PC-9 (cell line): ENCODE measurements around the gene LIMS1. TPM values are rescaled to one million over a fixed set of nuclear protein-coding genes. Genes with fewer than 3 reads are reported as not detected.

Experiments used
- BruUV-seq: library from RNA; stranded (reverse); fragments of 400-500 nt; replicated peaks from 2 replicates; lab custom pipeline; 2021; lab: Mats Ljungman, UMichigan
- CTCF ChIA-PET: fragments of 300-600 bp; sonication (Branson Sonifier 250); formaldehyde crosslinking; loops from one replicate; lab custom pipeline; 2022; ENCODE audit warnings: antibody characterized with exemption; lab: Charles Lee
- POLR2A ChIA-PET: fragments of 300-600 bp; sonication (Branson Sonifier 250); formaldehyde crosslinking; loops from one replicate; lab custom pipeline; 2022; ENCODE audit warnings: antibody characterized with exemption; ENCODE audit not compliant: unreplicated experiment; lab: Charles Lee
- DNase-seq, 2 experiments: peaks; one replicate each; pipeline versions ENCODE4 v3.0.0 to v3.0.0-alpha.2; 2015 to 2022; ENCODE audit warnings: mixed read lengths in 1 of 2
- H2AFZ ChIP-seq: fragments of 200-600 bp; sonication (generic); 2 replicates; pipeline ENCODE4 v1.8.1; 2017; ENCODE audit warnings: antibody characterized with exemption
- H3F3A ChIP-seq: fragments of 200-600 bp; sonication (generic); 2 replicates; pipeline ENCODE4 v1.8.1; 2017; ENCODE audit warnings: antibody characterized with exemption, mild to moderate bottlenecking, low read depth; ENCODE audit not compliant: insufficient read depth
- H3K27ac ChIP-seq: fragments of 200-600 bp; sonication (generic); 2 replicates; pipeline ENCODE4 v1.6.1; 2016; ENCODE audit warnings: mixed run types
- H3K27me3 ChIP-seq: fragments of 200-600 bp; sonication (generic); 2 replicates; pipeline ENCODE4 v1.6.1; 2016; ENCODE audit warnings: low read depth, mixed run types; ENCODE audit not compliant: insufficient read depth
- H3K36me3 ChIP-seq: fragments of 200-600 bp; sonication (generic); 2 replicates; pipeline ENCODE4 v1.6.1; 2016; ENCODE audit warnings: low read depth, mixed run types
- H3K4me1 ChIP-seq: fragments of 200-600 bp; sonication (generic); replicated peaks from 2 replicates; pipeline ENCODE4 v1.6.1; 2016; ENCODE audit warnings: mixed run types; ENCODE audit not compliant: insufficient read depth
- H3K4me2 ChIP-seq: fragments of 200-600 bp; sonication (generic); 2 replicates; pipeline ENCODE4 v1.6.1; 2017; ENCODE audit warnings: mixed run types
- H3K4me3 ChIP-seq: fragments of 200-600 bp; sonication (generic); 2 replicates; pipeline ENCODE4 v1.6.1; 2016; ENCODE audit warnings: mixed run types
- H3K79me2 ChIP-seq: fragments of 200-600 bp; sonication (generic); 2 replicates; pipeline ENCODE4 v1.6.1; 2017; ENCODE audit warnings: low read depth, mixed run types
- H3K9me2 ChIP-seq: fragments of 200-600 bp; sonication (generic); 2 replicates; pipeline ENCODE4 v1.8.1; 2017; ENCODE audit warnings: mild to moderate bottlenecking; ENCODE audit not compliant: insufficient read depth
- H3K9me3 ChIP-seq: fragments of 200-600 bp; sonication (generic); 2 replicates; pipeline ENCODE4 v1.8.1; 2016; ENCODE audit warnings: low read depth; ENCODE audit not compliant: insufficient read depth
- H4K20me1 ChIP-seq: fragments of 200-600 bp; sonication (generic); 2 replicates; pipeline ENCODE4 v1.8.1; 2017; ENCODE audit not compliant: insufficient read depth
- CTCF ChIP-seq: fragments of 200-600 bp; sonication (generic); conservative IDR thresholded peaks from 2 replicates; pipeline ENCODE4 v1.6.1; 2017; ENCODE audit warnings: mixed run types, antibody characterized with exemption, mild to moderate bottlenecking, moderate library complexity
- EZH2 ChIP-seq: fragments of 200-600 bp; sonication (generic); IDR thresholded peaks from 2 replicates; pipeline ENCODE4 v1.8.0; 2017; ENCODE audit warnings: antibody characterized with exemption, low read depth
- intact Hi-C: fragments of 100-400 bp; cut with micrococcal nuclease; formaldehyde crosslinking; loops from one replicate; pipeline ENCODE4 v1.10.0; 2022; ENCODE audit not compliant: unreplicated experiment
- total RNA-seq: library from RNA; stranded (reverse); gene quantifications from 2 replicates; pipeline ENCODE4 v1.2.3, GENCODE V29; 2021

LIMS1 gene
- total RNA-seq, 1 experiment from 2014 or later: 61.6 TPM

- no peak for DNase-seq
- ChIA-PET POLR2A (no interaction called here), CTCF (no interaction called here)
- TF ChIP-seq CTCF (no peak), EZH2 (no peak)
- Histone ChIP-seq H3F3A (no peaks in the 10 kb centered on the region), H3K4me3 (no peak overlapping the region), H3K27ac (no peak overlapping the region), H2AFZ (no peak overlapping the region), H3K9me3 (no peaks in the 10 kb centered on the region), H3K27me3 (no peaks in the 10 kb centered on the region), H4K20me1 (no peaks in the 10 kb centered on the region), H3K79me2 (peaks cover 4% of the 10 kb centered on the region; the same call in 1 of the 2 replicates), H3K4me2 (no peak overlapping the region), H3K9me2 (0 out of 2 replicates have a peak, but pooled peaks cover 3% of the 10 kb centered on the region), H3K36me3 (no peaks in the 10 kb centered on the region), H3K4me1 (peaks cover 15% of the 10 kb centered on the region)
- intact Hi-C loops: no loop called here
- BruUV-seq: no TSS peak
Observed at GRCh38 chr2:108625828-108626195, 91.5 kb downstream of the LIMS1 start.

GRCh38 chr2:108626995-108627394 is 92.7 kb downstream of the LIMS1 start:
- Histone ChIP-seq H3K4me3 (no peak overlapping the region), H3K4me2 (no peak overlapping the region), H3K27me3 (no peaks in the 10 kb centered on the region), H3K9me2 (no peaks in the 10 kb centered on the region), H3K36me3 (no peaks in the 10 kb centered on the region), H4K20me1 (0 out of 2 replicates have a peak, but pooled peaks cover 3% of the 10 kb centered on the region), H3K4me1 (peaks cover 3% of the 10 kb centered on the region; the same call in 1 of the 2 replicates), H3K9me3 (no peaks in the 10 kb centered on the region), H3F3A (no peaks in the 10 kb centered on the region), H3K27ac (no peak overlapping the region), H2AFZ (no peak overlapping the region), H3K79me2 (peaks cover 8% of the 10 kb centered on the region; the same call in 1 of the 2 replicates)
- no peak for DNase-seq
- CTCF ChIA-PET: no interaction called here
- BruUV-seq: no TSS peak
- intact Hi-C loops: no loop called here
- no peak for TF ChIP-seq EZH2
- no peak for TF ChIP-seq CTCF
- POLR2A ChIA-PET: no interaction called here

- no peaks in the 10 kb centered on the region for H3K36me3 ChIP-seq
- H3K79me2 ChIP-seq: peaks cover 8% of the 10 kb centered on the region; the same call in 1 of the 2 replicates
Observed at GRCh38 chr2:108627911-108628567, 93.8 kb downstream of the LIMS1 start.

More at GRCh38 chr2:108627911-108628567, 93.8 kb downstream of the LIMS1 start:
- ChIA-PET CTCF (no interaction called here), POLR2A (no interaction called here)
- H4K20me1 ChIP-seq: 0 out of 2 replicates have a peak, but pooled peaks cover 3% of the 10 kb centered on the region
- no peak overlapping the region for H3K4me2 ChIP-seq
- no peaks in the 10 kb centered on the region for H3K9me2 ChIP-seq
- H3F3A ChIP-seq: no peaks in the 10 kb centered on the region
- TF ChIP-seq EZH2: no peak
- no peak for TF ChIP-seq CTCF
- DNase-seq: no peak
- no peaks in the 10 kb centered on the region for H3K4me1 ChIP-seq
- no peak overlapping the region for H3K27ac ChIP-seq
- no peak overlapping the region for H2AFZ ChIP-seq
- no TSS peak for BruUV-seq
- intact Hi-C loops: no loop called here
- H3K9me3 ChIP-seq: no peaks in the 10 kb centered on the region
- H3K27me3 ChIP-seq: no peaks in the 10 kb centered on the region
- H3K4me3 ChIP-seq: no peak overlapping the region
